Panc1 (cell line): ENCODE measurements around the gene C1orf105. TPM values are rescaled to one million over a fixed set of nuclear protein-coding genes. Genes with fewer than 3 reads are reported as not detected.

Experiments used
- ATAC-seq: fragments of 200-7000 bp; cut with Tn5 transposase; 2 replicates; pipeline ENCODE4 v1.9.1; 2020; ENCODE audit warnings: mild to moderate bottlenecking, moderate library complexity
- BruUV-seq: library from RNA; stranded (reverse); fragments of 400-500 nt; replicated peaks from 2 replicates; lab custom pipeline; 2021; lab: Mats Ljungman, UMichigan
- CTCF ChIA-PET: fragments of 300-600 bp; sonication (Branson Sonifier 250); formaldehyde crosslinking; loops from one replicate; lab custom pipeline; 2022; ENCODE audit warnings: antibody characterized with exemption; lab: Charles Lee
- POLR2A ChIA-PET: fragments of 300-600 bp; sonication (Branson Sonifier 250); formaldehyde crosslinking; loops from one replicate; lab custom pipeline; 2022; ENCODE audit warnings: antibody characterized with exemption; lab: Charles Lee
- DNase-seq: peaks from one replicate; pipeline ENCODE4 v3.0.0-alpha.2; 2010; ENCODE audit warnings: low read depth, low spot score
- H3K27ac ChIP-seq: 2 replicates; pipeline ENCODE4 v1.5.1; 2011; ENCODE audit warnings: mild to moderate bottlenecking, low read length, inconsistent platforms
- H3K27me3 ChIP-seq: fragments of 200-500 bp; sonication (Bioruptor generic); 2 replicates; pipeline ENCODE4 v1.6.0; 2014; ENCODE audit warnings: low read length, inconsistent platforms; ENCODE audit not compliant: control insufficient read depth, insufficient read depth
- H3K36me3 ChIP-seq: fragments of 200-500 bp; sonication (Bioruptor generic); 2 replicates; pipeline ENCODE4 v1.5.1; 2014; ENCODE audit warnings: inconsistent platforms, mild to moderate bottlenecking, low read length, moderate library complexity; ENCODE audit not compliant: control insufficient read depth, insufficient read depth
- H3K4me1 ChIP-seq: 2 replicates; pipeline ENCODE4 v1.5.1; 2011; ENCODE audit warnings: inconsistent platforms, mild to moderate bottlenecking, low read length, moderate library complexity; ENCODE audit not compliant: control insufficient read depth, insufficient read depth
- H3K4me3 ChIP-seq, 2 experiments: 2 replicates each; pipeline ENCODE4 v1.5.1; 2011 to 2012; ENCODE audit warnings: low read depth in 2 of 2, low read length in 2 of 2, mild to moderate bottlenecking in 2 of 2, inconsistent platforms in 1 of 2, moderate library complexity in 1 of 2
- H3K9me3 ChIP-seq: fragments of 200-500 bp; sonication (Bioruptor generic); 2 replicates; pipeline ENCODE4 v1.5.1; 2014; ENCODE audit warnings: low read depth, mild to moderate bottlenecking, inconsistent platforms, low read length, moderate library complexity; ENCODE audit not compliant: control insufficient read depth, insufficient read depth
- POLR2AphosphoS5 ChIP-seq: IDR thresholded peaks from 2 replicates; pipeline ENCODE4 v1.6.1; 2012; ENCODE audit warnings: mild to moderate bottlenecking, low read depth, low read length, moderate library complexity
- SIN3A ChIP-seq: IDR thresholded peaks from 2 replicates; pipeline ENCODE4 v1.6.1; 2012; ENCODE audit warnings: low read depth, mild to moderate bottlenecking, low read length, moderate library complexity, borderline replicate concordance; ENCODE audit not compliant: insufficient read depth
- TCF7L2 ChIP-seq: IDR thresholded peaks from 2 replicates; pipeline ENCODE4 v1.6.1; 2011; ENCODE audit warnings: mild to moderate bottlenecking, low read depth, low read length, inconsistent platforms
- in situ Hi-C: cut with HindIII; loops from 2 replicates; pipeline ENCODE4 v1.10.0; 2016; ENCODE audit warnings: low sequenced_read_pairs, low pct_unique_long_range_greater_than_20kb
- intact Hi-C: fragments of 100-400 bp; cut with micrococcal nuclease; formaldehyde crosslinking; loops from one replicate; pipeline ENCODE4 v1.10.0; 2022; ENCODE audit not compliant: unreplicated experiment
- total RNA-seq: library from RNA; stranded (reverse); gene quantifications from one replicate; pipeline ENCODE4 v1.2.1, GENCODE V29; 2021; ENCODE audit not compliant: unreplicated experiment
- TF ChIP-seq, protein P1 (sequence below): fragments of 450-650 bp; IDR thresholded peaks from 2 replicates; pipeline ENCODE4 v1.5.1; 2017; ENCODE audit warnings: mild to moderate bottlenecking
- TF ChIP-seq, protein P2 (sequence below), 2 experiments: IDR thresholded peaks; 2 replicates each; pipeline ENCODE4 v1.6.1; 2011 to 2012; ENCODE audit warnings: low read depth in 2 of 2, control low read depth in 1 of 2, low read length in 1 of 2, mild to moderate bottlenecking in 1 of 2, moderate library complexity in 1 of 2; ENCODE audit not compliant: insufficient read depth in 1 of 2

C1orf105 gene
- total RNA-seq, 1 experiment from 2014 or later, result not detected

GRCh38 chr1:172476218-172476811, 55.8 kb downstream of the C1orf105 start:
- Histone ChIP-seq H3K36me3 (no peaks in the 10 kb centered on the region), H3K27me3 (no peaks in the 10 kb centered on the region; the same call in 1 of the 2 replicates), H3K27ac (no peak overlapping the region), H3K4me3 (no peak overlapping the region), H3K9me3 (no peaks in the 10 kb centered on the region), H3K4me1 (no peaks in the 10 kb centered on the region)
- DNase-seq (no peak), ATAC-seq (no peak)
- TF ChIP-seq TCF7L2 (no peak), POLR2AphosphoS5 (no peak), SIN3A (no peak)
- TF ChIP-seq, protein P1, sequence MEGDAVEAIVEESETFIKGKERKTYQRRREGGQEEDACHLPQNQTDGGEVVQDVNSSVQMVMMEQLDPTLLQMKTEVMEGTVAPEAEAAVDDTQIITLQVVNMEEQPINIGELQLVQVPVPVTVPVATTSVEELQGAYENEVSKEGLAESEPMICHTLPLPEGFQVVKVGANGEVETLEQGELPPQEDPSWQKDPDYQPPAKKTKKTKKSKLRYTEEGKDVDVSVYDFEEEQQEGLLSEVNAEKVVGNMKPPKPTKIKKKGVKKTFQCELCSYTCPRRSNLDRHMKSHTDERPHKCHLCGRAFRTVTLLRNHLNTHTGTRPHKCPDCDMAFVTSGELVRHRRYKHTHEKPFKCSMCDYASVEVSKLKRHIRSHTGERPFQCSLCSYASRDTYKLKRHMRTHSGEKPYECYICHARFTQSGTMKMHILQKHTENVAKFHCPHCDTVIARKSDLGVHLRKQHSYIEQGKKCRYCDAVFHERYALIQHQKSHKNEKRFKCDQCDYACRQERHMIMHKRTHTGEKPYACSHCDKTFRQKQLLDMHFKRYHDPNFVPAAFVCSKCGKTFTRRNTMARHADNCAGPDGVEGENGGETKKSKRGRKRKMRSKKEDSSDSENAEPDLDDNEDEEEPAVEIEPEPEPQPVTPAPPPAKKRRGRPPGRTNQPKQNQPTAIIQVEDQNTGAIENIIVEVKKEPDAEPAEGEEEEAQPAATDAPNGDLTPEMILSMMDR, result no peak
- TF ChIP-seq, protein P2, sequence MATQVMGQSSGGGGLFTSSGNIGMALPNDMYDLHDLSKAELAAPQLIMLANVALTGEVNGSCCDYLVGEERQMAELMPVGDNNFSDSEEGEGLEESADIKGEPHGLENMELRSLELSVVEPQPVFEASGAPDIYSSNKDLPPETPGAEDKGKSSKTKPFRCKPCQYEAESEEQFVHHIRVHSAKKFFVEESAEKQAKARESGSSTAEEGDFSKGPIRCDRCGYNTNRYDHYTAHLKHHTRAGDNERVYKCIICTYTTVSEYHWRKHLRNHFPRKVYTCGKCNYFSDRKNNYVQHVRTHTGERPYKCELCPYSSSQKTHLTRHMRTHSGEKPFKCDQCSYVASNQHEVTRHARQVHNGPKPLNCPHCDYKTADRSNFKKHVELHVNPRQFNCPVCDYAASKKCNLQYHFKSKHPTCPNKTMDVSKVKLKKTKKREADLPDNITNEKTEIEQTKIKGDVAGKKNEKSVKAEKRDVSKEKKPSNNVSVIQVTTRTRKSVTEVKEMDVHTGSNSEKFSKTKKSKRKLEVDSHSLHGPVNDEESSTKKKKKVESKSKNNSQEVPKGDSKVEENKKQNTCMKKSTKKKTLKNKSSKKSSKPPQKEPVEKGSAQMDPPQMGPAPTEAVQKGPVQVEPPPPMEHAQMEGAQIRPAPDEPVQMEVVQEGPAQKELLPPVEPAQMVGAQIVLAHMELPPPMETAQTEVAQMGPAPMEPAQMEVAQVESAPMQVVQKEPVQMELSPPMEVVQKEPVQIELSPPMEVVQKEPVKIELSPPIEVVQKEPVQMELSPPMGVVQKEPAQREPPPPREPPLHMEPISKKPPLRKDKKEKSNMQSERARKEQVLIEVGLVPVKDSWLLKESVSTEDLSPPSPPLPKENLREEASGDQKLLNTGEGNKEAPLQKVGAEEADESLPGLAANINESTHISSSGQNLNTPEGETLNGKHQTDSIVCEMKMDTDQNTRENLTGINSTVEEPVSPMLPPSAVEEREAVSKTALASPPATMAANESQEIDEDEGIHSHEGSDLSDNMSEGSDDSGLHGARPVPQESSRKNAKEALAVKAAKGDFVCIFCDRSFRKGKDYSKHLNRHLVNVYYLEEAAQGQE (IDR thresholded peaks at IDR 0.05; ENCODE audit: insufficient read depth in 1 of 2, low read depth in 2 of 2, low read length in 1 of 2), result no peak
- ChIA-PET POLR2A (no interaction called here), CTCF (no interaction called here)
- no TSS peak for BruUV-seq
- intact Hi-C loops (no loop called here), in situ Hi-C loops (no loop called here)

GRCh38 chr1:172477216-172477615, 56.7 kb downstream of the C1orf105 start:
- TF ChIP-seq POLR2AphosphoS5, result no peak
- no peaks in the 10 kb centered on the region for H3K36me3 ChIP-seq
- intact Hi-C loops (no loop called here), in situ Hi-C loops (no loop called here)
- no peak overlapping the region for H3K4me3 ChIP-seq
- H3K27ac ChIP-seq, result no peak overlapping the region
- ChIA-PET POLR2A (no interaction called here), CTCF (no interaction called here)
- DNase-seq (no peak), ATAC-seq (no peak)
- H3K9me3 ChIP-seq, result no peaks in the 10 kb centered on the region
- H3K27me3 ChIP-seq, result no peaks in the 10 kb centered on the region; the same call in 1 of the 2 replicates
- no TSS peak for BruUV-seq
- no peaks in the 10 kb centered on the region for H3K4me1 ChIP-seq

DNA sequence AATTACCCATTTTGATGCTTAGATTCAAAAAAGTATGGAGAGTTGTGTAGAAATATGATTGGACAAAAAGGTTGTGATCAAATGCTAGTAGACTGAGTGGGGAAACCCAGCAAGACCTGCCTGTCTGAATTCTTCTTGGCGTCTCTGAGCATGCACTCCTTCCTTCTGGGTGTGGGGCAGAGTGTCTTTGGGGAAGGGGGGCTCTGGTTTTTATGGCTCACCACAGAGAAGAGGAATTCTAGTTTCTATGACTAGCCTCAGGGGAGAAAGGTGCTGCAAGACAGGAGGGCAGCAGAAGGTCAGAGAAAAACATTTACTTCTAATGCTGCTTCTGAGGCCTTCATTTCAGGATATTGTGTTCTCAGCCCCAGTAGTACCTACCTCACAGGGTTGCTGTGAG, 57.3 kb downstream of the C1orf105 start:
- CTCF ChIA-PET, result no interaction called here
- no peak overlapping the region for H3K4me3 ChIP-seq
- DNase-seq, result no peak
- no peaks in the 10 kb centered on the region for H3K9me3 ChIP-seq
- H3K27ac ChIP-seq, result no peak overlapping the region
- intact Hi-C loops, result no loop called here
- POLR2A ChIA-PET, result no interaction called here
- no TSS peak for BruUV-seq
- in situ Hi-C loops, result no loop called here
- no peaks in the 10 kb centered on the region for H3K36me3 ChIP-seq
- no peaks in the 10 kb centered on the region for H3K4me1 ChIP-seq
- no peak for ATAC-seq
- H3K27me3 ChIP-seq, result no peaks in the 10 kb centered on the region; the same call in 1 of the 2 replicates
- TF ChIP-seq, protein P2 (IDR thresholded peaks at IDR 0.05; ENCODE audit: insufficient read depth in 1 of 2, low read depth in 2 of 2, low read length in 1 of 2), result no peak
- TF ChIP-seq TCF7L2, result no peak
- TF ChIP-seq, protein P1, result no peak
- TF ChIP-seq SIN3A, result no peak
- no peak for TF ChIP-seq POLR2AphosphoS5
